Activated CD4-positive, alpha-beta T cell treated with anti-CD3 and anti-CD28 coated beads, Interleukin-2, amount 50 U/mL, for 16 hours (primary cell): ENCODE results near the gene GPR132.
"Not testable (repeated sequence)": the region's sequence is repeated elsewhere in the genome, so short reads cannot be mapped to it uniquely, and the experiment has no call there.

Experiments
- DNase-seq: peaks from one replicate; pipeline ENCODE4 v3.0.0-alpha.2; 2020

Gene GPR132

GRCh38 chr14:105073720-105074600, 8.7 kb upstream of the GPR132 start:
- DNase-seq: no peak

- DNase-seq: no peak
These were observed 7.9 kb upstream of the GPR132 start for GRCh38 chr14:105072892-105073719.

- no peak for DNase-seq
These were observed 7.2 kb upstream of the GPR132 start for GRCh38 chr14:105072381-105072861.

- no peak for DNase-seq
These were observed 6.7 kb upstream of the GPR132 start for GRCh38 chr14:105071942-105072341.

- no peak for DNase-seq
These were observed 6.1 kb upstream of the GPR132 start for GRCh38 chr14:105071326-105071725.

GRCh38 chr14:105070760-105071137, 5.5 kb upstream of the GPR132 start:
- DNase-seq: no peak

DNA sequence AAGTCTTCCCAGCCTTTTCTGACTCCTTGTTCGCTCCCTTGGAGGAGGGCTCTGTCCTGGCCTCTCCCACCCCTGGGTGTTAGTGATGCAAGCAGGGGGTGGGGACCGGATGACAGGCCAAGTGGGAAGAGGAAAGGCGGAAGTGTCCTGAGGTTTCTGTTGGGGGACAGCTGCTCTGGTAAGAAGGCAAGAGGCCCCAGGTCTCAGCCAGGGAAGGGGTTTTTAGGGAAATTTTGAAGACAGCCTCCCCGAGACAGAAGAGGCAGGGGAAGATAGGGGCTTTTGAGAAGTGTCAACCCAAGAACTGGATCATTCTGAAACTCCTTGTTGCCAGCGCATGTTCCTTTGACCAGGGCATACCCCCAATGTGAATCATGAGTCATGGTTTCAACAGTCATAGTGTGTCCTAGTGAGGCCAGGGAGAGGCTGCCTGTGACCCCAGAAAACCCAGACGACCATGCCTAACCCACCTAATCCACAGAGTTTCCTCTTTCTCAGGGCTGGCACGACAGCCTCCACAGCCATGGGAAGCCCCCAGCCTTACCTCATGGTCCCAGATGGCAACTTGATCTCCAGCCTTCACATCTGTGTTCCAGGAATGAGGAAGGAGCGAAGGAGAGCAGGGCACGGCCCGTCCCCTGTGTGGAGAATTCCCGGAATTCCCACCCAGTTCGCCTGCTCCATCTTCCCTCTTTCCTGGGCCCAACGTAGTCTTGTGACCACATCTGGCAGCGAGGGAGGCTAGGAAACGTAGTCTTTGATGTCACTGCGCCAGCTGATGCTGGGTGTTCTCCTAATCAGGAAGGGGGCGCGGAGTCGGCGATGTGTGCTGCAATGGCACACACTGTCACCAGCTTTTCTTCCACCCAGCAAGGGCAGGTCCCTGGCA, 4.9 kb upstream of the GPR132 start:
- DNase-seq: peak; percentile 93

GRCh38 chr14:105069522-105069870, 4.3 kb upstream of the GPR132 start:
- no peak for DNase-seq

- no peak for DNase-seq
These were observed 3.6 kb upstream of the GPR132 start for GRCh38 chr14:105068818-105069217.

- no peak for DNase-seq
These were observed 2.7 kb upstream of the GPR132 start for GRCh38 chr14:105067969-105068301.

DNA sequence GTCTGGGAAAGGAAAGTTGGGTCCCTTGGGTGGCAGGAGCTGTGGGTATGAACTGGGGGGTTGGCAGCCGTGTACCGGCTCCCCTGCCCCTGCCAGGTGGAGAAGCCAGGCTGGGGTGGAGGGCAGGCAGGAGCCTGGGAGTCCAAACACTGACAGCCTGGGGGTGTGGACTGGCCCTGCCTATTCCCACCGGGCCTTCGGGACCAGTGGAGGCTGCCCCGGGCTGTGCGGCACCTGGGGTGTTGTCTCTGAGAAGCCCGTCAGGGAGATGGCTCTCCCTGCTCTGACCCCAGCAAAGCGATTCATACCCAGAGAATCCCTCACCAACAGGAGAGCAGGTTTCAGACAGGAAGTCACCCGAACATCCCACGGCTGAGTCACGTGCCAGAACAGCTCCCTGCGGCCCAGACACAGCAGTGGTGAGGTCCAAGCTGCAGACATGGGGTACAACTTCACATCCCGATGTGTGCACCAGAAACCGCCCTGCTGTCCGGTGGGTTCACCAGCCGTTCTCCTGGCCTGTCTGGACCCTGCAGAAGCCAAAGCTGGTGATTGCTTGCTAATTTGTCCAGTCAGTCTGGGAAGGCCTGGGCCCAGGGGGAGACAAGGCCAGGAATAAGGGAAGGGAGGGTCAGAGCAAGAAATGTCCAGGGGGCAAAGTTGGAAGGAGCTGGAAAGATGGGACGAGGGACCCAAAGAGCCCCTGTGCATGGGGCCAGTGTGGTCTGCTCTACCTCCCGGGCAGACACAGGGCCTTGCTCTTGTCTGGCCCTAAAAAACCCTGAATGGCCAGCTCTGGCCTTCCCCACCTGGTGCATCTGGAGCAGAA, 2.1 kb upstream of the GPR132 start:
- DNase-seq: peak; percentile 86

DNA sequence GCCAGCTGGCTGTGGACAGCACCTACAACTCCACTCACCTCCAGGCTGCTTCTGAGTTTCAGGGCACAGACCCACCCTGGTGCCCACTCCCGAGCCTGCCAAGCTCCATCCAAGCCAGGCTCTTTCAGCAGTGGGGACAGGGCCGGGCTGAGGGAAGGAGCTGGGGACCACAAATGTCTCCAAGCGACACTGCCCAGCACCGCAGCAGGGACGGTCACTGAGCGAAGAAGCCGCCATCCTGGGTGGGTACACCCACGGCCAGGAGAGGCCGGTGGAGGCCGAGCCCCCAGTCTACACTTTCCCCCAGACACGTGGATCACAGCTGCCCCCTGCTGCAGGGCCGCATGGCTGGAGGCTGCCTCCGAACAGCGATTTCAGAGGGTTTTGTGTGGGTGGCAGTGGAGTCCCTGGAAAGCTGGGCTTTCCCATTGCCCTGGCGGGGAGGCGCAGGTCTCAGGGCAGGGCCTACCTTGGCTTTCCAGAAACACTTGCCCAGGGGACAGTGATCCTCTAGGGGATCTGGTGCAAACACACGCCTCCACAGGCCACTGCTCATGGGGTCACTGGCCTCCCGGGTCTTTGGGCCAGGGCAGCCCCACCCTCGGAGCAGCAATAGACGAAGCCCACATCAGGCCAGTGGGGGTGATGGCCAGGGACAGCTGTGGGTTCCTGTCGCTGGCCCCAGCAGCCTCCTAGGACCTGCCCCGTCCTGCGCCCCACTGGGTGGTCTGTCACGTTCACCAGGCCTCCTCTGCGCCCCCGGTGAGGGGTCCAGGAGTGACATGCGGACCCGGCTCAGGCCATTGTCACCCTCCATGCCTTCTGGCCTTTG, 1.2 kb upstream of the GPR132 start:
- no peak for DNase-seq

DNA sequence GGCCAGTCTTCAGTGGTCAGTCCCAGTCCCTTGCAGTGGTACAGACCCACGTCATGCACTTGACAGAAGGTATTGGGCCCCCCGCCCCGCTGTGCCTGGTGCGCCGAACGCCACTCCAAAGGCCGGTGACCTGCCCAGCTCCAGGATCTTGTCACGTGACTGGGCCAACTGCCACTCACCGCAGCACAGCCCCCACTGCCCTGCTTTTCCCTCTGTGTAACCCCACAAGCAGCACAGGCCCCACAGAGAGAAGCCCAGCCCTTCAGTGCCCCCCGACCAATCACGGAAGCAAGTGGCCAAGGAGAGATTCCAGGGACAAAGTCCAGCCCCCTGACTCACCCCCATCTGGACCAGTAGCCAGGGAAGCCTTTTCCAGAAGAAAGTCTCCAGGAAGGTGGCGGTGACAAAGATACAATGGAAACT, 498 bp downstream of the GPR132 start:
- DNase-seq: peak; percentile 56

GRCh38 chr14:105064001-105064400, 1.2 kb downstream of the GPR132 start:
- no peak for DNase-seq

DNA sequence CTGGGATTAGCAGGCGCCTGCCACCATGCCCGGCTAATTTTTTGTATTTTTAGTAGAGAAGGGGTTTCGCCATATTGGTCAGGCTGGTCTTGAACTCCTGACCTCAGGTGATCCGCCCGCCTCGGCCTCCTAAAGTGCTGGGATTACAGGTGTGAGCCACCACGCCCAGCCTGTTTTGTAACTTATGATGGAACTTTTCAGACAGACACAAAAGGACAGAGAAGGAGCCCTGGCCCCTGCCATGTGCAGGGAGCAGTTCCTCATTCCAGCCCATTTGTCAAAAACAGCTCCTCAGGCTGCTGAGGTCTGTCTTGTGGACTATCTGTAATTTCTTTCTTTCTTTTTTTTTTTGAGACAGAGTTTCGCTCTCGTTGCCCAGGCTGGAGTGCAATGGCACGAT, 1.7 kb downstream of the GPR132 start:
- not testable (repeated sequence) for DNase-seq

DNA sequence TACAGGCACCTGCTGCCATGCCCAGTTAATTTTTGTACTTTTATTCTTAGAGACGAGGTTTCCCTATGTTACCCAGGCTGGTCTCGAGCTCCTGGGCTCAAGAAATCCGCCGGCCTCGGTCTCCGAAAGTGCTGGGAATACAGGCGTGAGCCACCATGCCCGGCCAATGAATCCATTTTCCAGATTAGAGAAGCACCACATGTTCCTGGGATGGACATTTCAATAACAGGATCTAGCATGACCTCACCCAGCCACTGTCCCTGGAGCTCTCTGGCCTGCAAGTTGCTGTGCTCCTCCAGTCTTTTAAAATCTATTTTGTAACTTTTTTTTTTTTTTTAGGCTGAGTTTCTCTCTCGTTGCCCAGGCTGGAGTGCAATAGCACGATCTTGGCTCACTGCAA, 2.2 kb downstream of the GPR132 start:
- no peak for DNase-seq

DNA sequence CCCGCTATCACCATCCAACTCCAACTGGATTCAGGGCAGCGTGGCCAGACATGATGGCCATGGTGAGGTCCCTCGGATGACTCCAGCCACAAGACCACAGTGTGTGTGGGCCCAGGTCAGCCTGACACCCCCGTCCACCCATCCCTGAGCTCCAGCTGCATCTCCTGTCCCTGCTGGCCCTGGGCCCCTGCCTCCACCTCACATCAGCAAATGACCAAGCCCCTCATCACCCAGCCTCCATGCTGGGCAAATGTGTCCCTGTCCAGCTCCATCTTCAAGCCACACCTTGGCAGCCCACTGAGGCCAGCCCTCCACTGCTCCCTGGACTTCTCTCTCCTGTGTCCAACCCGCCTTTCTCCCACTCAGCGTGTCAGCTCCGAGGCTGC, 3.2 kb downstream of the GPR132 start:
- DNase-seq: no peak

- peak; percentile 51 for DNase-seq
These were observed 3.7 kb downstream of the GPR132 start for GRCh38 chr14:105061428-105062047.

DNA sequence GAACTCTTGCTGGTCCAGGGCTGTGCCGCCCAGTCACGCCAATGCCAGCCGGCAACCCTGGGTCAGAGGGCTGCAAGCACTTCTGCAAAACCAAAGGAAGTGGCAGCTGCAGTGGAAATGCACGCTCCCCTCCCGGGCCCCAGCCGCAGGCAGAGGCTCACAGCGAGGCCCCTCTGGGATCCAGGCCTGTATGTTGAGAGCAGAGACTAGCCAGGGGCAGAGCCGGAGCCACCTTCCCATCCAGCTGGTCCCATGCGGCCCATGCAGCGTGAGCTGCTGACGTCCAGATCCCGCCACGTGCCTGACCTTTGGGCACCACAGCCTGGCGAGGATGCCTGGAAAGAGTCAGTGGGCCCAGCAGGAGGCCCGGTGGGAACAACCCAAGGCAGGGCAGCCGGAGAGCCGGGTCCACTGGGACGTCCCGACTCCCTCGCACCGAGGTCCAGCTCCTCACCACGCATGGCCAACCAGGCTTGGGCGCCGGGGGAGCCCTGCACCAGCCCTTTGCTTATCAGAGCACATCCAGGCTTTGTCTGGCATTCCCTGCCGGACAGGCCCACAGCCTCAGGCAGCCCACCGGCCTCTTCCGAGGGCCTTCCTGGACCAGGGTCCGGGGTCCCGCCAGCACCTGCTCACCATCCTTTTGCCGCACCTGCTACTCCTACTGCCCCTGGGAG, 4.3 kb downstream of the GPR132 start:
- peak; percentile 59 for DNase-seq

DNA sequence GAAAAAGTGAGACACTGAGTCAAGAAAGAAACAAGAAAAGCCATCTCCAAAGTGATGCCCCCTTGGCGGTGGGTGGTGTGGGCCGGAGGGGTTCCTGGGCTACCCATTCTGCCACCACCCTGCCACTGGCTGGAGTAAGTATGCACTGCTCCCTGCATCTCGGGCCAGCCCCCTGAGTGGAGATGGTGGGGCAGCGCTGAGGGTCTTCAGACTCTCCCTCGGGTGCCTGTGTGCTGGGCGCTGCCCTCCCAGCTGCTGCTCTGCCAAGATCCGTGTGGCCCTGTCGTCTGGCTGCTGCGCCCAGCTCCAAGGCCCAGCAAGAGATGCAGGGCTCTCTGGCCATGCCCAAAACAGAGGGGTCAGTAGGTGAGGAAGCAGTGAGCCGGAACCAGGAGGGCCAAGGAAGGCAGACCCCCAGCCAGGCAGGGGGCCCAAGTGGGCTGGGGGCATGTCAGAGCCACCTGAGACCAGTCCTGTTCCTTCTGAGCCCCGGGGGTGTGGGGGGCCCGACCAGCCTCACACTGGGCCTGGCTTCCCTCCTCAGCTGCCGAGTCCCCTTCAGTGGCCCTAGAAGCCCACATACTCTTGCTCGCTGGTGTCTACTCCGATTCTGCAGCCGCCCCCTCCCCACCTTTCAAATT, 5.2 kb downstream of the GPR132 start:
- DNase-seq: no peak
